Ovary (tissue), 9 donors: ENCODE results near the gene AMBRA1. TPM values are rescaled to one million over a fixed set of nuclear protein-coding genes. Genes with fewer than 3 reads are reported as not detected.

Source experiments
- DNase-seq, 5 donors: peaks; one replicate each; pipeline ENCODE4 v3.0.0-alpha.2; 2019 to 2020
- H3K27ac ChIP-seq, 2 donors: fragments of 200-600 bp; one replicate each; pipeline versions ENCODE4 v1.5.1 to v1.8.0; 2019 to 2022
- H3K27me3 ChIP-seq: fragments of 200-600 bp; one replicate; pipeline ENCODE4 v1.8.0; 2022
- H3K36me3 ChIP-seq: fragments of 200-600 bp; sonication (generic); one replicate; pipeline ENCODE4 v1.5.1; 2019
- H3K4me1 ChIP-seq: one replicate; pipeline ENCODE4 v1.8.1; 2013; ENCODE audit warnings: mild to moderate bottlenecking, moderate library complexity; ENCODE audit not compliant: insufficient read depth
- H3K4me3 ChIP-seq: fragments of 200-600 bp; sonication (generic); one replicate; pipeline ENCODE4 v1.5.1; 2017
- H3K9me3 ChIP-seq, 2 donors: fragments of 200-600 bp in 1 of 2; sonication (generic) in 1 of 2; one replicate each; pipeline versions ENCODE4 v1.5.1 to v1.8.1; 2013 to 2019; ENCODE audit warnings: mild to moderate bottlenecking in 1 of 2, moderate library complexity in 1 of 2
- CTCF ChIP-seq, 3 donors: fragments of 450-650 bp in 2 of 3; fragments of 200-600 bp in 1 of 3; IDR thresholded peaks; one replicate each; pipeline versions ENCODE4 v1.5.1 to v1.8.0; 2016 to 2022; ENCODE audit warnings: antibody characterized with exemption in 3 of 3, mild to moderate bottlenecking in 1 of 3
- EP300 ChIP-seq: sonication (generic); formaldehyde crosslinking; IDR thresholded peaks from one replicate; pipeline ENCODE4 v1.6.1; 2017; ENCODE audit warnings: antibody characterized with exemption
- POLR2A ChIP-seq: fragments of 450-650 bp; IDR thresholded peaks from one replicate; pipeline ENCODE4 v1.6.1; 2017; ENCODE audit warnings: antibody characterized with exemption, mild to moderate bottlenecking, moderate library complexity
- WGBS, 3 donors: extraction: QIAGEN DNeasy Blood & Tissue Kit in 1 of 3; methylation state at CpG; one replicate each; pipeline versions ENCODE4 v1.1.5 to v1.1.7; 2013 to 2017; 5-methylcytosine and 5-hydroxymethylcytosine counted together
- intact Hi-C, 4 donors: fragments of 100-400 bp; cut with DNase I; formaldehyde crosslinking; loops; one replicate each; pipeline versions ENCODE4 v1.11.0 to v1.15.1; 2022 to 2023
- polyA plus RNA-seq, 2 donors: library from polyadenylated mRNA; stranded (reverse); fragments of 200-250 nt in 1 of 2; fragments of 350-450 nt in 1 of 2; fragmentation: Illumina TruSeq in 1 of 2; extraction: RNeasy Lipid Tissue Mini Kit (QIAGEN cat#74804) in 1 of 2; gene quantifications; one replicate each; pipeline ENCODE4 v1.2.3, GENCODE V29; 2013 to 2014
- total RNA-seq, 7 donors: library from RNA; depleted of rRNA in 2 of 7; stranded (reverse); fragments of >200 nt in 2 of 7; fragmentation: NEBNext Ultra II Directional in 3 of 7; extraction: Animal tissue kit (Norgen Biotek cat#: 25700) in 3 of 7; gene quantifications; one replicate each; pipeline versions ENCODE4 v1.1.0 to v1.2.4, GENCODE V29; 2016 to 2023
- donor health status: DM: no; HTN: no; CAD: no; lungs with moderate emphysema.
- donor health status: DM: no; HTN: no; CAD: no.
- donor health status: Bipolar disorder and iron deficiency.
- donor health status: DM: yes; HTN: yes; CAD: no.
- donor health status: DM: no; HTN: no; CAD: no.
- donor health status: DM: yes; HTN: yes; CAD: no.

AMBRA1 gene
- total and polyA plus RNA-seq, 9 donors, result 18.7 to 38.1 (median 30.1) TPM

- intact Hi-C loops, result loop anchor here in 3 of 4 donors (2.0 to 10.0 kb wide), 4 partner anchors 149 to 229 kb away; partner anchors contain the start of genes ATG13 (in 3 of the 3) and HARBI1 (in 3 of the 3)
- Histone ChIP-seq H3K4me3 (no peak overlapping the region), H3K9me3 (no peaks in the 10 kb centered on the region), H3K27me3 (peaks cover 6% of the 10 kb centered on the region), H3K36me3 (no peaks in the 10 kb centered on the region), H3K4me1 (peaks cover 20% of the 10 kb centered on the region), H3K27ac (no peak overlapping the region)
- no peak for DNase-seq
- TF ChIP-seq CTCF (IDR thresholded peaks at IDR 0.05) (no peak), POLR2A (no peak), EP300 (no peak)
- 15 to 18% (median 18%) methylated on average over 22 to 24 of the region's 24 CpGs for WGBS, 3 donors
These were observed 205.8 kb downstream of the AMBRA1 start for GRCh38 chr11:46387919-46388618.

GRCh38 chr11:46387456-46387855 is 206.4 kb downstream of the AMBRA1 start:
- Histone ChIP-seq H3K4me3 (no peak overlapping the region), H3K27me3 (peaks cover 6% of the 10 kb centered on the region), H3K4me1 (peaks cover 21% of the 10 kb centered on the region), H3K36me3 (no peaks in the 10 kb centered on the region), H3K9me3 (no peaks in the 10 kb centered on the region), H3K27ac (no peak overlapping the region)
- TF ChIP-seq POLR2A, result no peak
- TF ChIP-seq CTCF (IDR thresholded peaks at IDR 0.05), result no peak
- no peak for TF ChIP-seq EP300
- no peak for DNase-seq
- intact Hi-C loops, result loop anchor here in 3 of 4 donors (5.0 to 10.0 kb wide), 3 partner anchors 150 to 230 kb away; partner anchors contain the start of genes ATG13 (in 3 of the 3) and HARBI1 (in 3 of the 3)
- WGBS, 3 donors, result 74 to 79% (median 76%) methylated on average over 5 of the region's 5 CpGs

GRCh38 chr11:46386674-46387073 is 207.1 kb downstream of the AMBRA1 start:
- DNase-seq, result no peak
- WGBS, 3 donors, result 85 to 91% (median 87%) methylated on average over 4 of the region's 4 CpGs
- TF ChIP-seq POLR2A, result no peak
- TF ChIP-seq EP300, result no peak
- TF ChIP-seq CTCF (IDR thresholded peaks at IDR 0.05), result no peak
- H3K9me3 ChIP-seq, result no peaks in the 10 kb centered on the region
- peaks cover 6% of the 10 kb centered on the region for H3K27me3 ChIP-seq
- no peaks in the 10 kb centered on the region for H3K36me3 ChIP-seq
- H3K4me3 ChIP-seq, result no peak overlapping the region
- H3K4me1 ChIP-seq, result peaks cover 16% of the 10 kb centered on the region
- intact Hi-C loops, result loop anchor here in 3 of 4 donors (5.0 to 10.0 kb wide), 3 partner anchors 151 to 231 kb away; partner anchors contain the start of genes ATG13 (in 3 of the 3) and HARBI1 (in 3 of the 3)
- no peak overlapping the region for H3K27ac ChIP-seq

- no peaks in the 10 kb centered on the region for H3K9me3 ChIP-seq
- no peak overlapping the region for H3K4me3 ChIP-seq
- peaks cover 6% of the 10 kb centered on the region for H3K27me3 ChIP-seq
- no peak for TF ChIP-seq CTCF (IDR thresholded peaks at IDR 0.05)
- TF ChIP-seq EP300, result no peak
- H3K36me3 ChIP-seq, result no peaks in the 10 kb centered on the region
- H3K27ac ChIP-seq, result no peak overlapping the region
- intact Hi-C loops, result loop anchor here in 3 of 4 donors (5.0 to 10.0 kb wide), 3 partner anchors 151 to 231 kb away; partner anchors contain the start of genes ATG13 (in 3 of the 3) and HARBI1 (in 3 of the 3)
- 92 to 97% (median 96%) methylated on average over 24 to 25 of the region's 25 CpGs for WGBS, 3 donors
- peaks cover 15% of the 10 kb centered on the region for H3K4me1 ChIP-seq
- DNase-seq, result no peak
These were observed 207.7 kb downstream of the AMBRA1 start for GRCh38 chr11:46386005-46386578.
